GM10847 (cell line): ENCODE results near the gene PFDN1.

Experiments
- POLR2A ChIP-seq: IDR thresholded peaks from 2 replicates; pipeline ENCODE4 v1.6.1; 2011; ENCODE audit not compliant: insufficient read length; ENCODE audit errors: extremely low read depth

Gene PFDN1

GRCh38 chr5:140244525-140245025, 58.3 kb downstream of the PFDN1 start:
- no peak for TF ChIP-seq POLR2A

GRCh38 chr5:140243706-140244250, 59.1 kb downstream of the PFDN1 start:
- TF ChIP-seq POLR2A: no peak

GRCh38 chr5:140242890-140243585, 59.9 kb downstream of the PFDN1 start:
- no peak for TF ChIP-seq POLR2A

GRCh38 chr5:140242099-140242498, 60.8 kb downstream of the PFDN1 start:
- no peak for TF ChIP-seq POLR2A

GRCh38 chr5:140240987-140241706, 61.8 kb downstream of the PFDN1 start:
- no peak for TF ChIP-seq POLR2A

GRCh38 chr5:140239939-140240700, 62.8 kb downstream of the PFDN1 start:
- no peak for TF ChIP-seq POLR2A

GRCh38 chr5:140239461-140239860, 63.4 kb downstream of the PFDN1 start:
- no peak for TF ChIP-seq POLR2A

- TF ChIP-seq POLR2A: no peak
Measured at GRCh38 chr5:140238756-140239155, 64.1 kb downstream of the PFDN1 start.

- no peak for TF ChIP-seq POLR2A
Measured at GRCh38 chr5:140236891-140237598, 65.9 kb downstream of the PFDN1 start.

GRCh38 chr5:140235791-140236551, 66.9 kb downstream of the PFDN1 start:
- no peak for TF ChIP-seq POLR2A

- TF ChIP-seq POLR2A: no peak
Measured at GRCh38 chr5:140234377-140234989, 68.4 kb downstream of the PFDN1 start.

GRCh38 chr5:140232731-140233130, 70.2 kb downstream of the PFDN1 start:
- no peak for TF ChIP-seq POLR2A

- no peak for TF ChIP-seq POLR2A
Measured at GRCh38 chr5:140230373-140230772, 72.5 kb downstream of the PFDN1 start.
